Activated T-cell treated with anti-CD3 and anti-CD28 coated beads for 24 hours (primary cell): ENCODE results near the gene ZCCHC4.

Source experiments
- DNase-seq: peaks from one replicate; pipeline ENCODE4 v3.0.0-alpha.2; 2020; ENCODE audit warnings: low read depth

Gene ZCCHC4

GRCh38 chr4:25377572-25378436 is 65.2 kb downstream of the ZCCHC4 start:
- DNase-seq, result no peak

- DNase-seq, result no peak
Measured at GRCh38 chr4:25378437-25378743, 65.8 kb downstream of the ZCCHC4 start.

- DNase-seq, result no peak
Measured at GRCh38 chr4:25379591-25379990, 67.0 kb downstream of the ZCCHC4 start.

- DNase-seq, result no peak
Measured at GRCh38 chr4:25383647-25384046, 71.1 kb downstream of the ZCCHC4 start.

- no peak for DNase-seq
Measured at GRCh38 chr4:25386926-25387325, 74.4 kb downstream of the ZCCHC4 start.

- DNase-seq, result no peak
Measured at GRCh38 chr4:25397305-25397704, 84.7 kb downstream of the ZCCHC4 start.

GRCh38 chr4:25399510-25399909 is 86.9 kb downstream of the ZCCHC4 start:
- no peak for DNase-seq

- DNase-seq, result no peak
Measured at GRCh38 chr4:25401066-25401465, 88.5 kb downstream of the ZCCHC4 start.

- DNase-seq, result no peak
Measured at GRCh38 chr4:25402521-25402920, 89.9 kb downstream of the ZCCHC4 start.

- no peak for DNase-seq
Measured at GRCh38 chr4:25403699-25404098, 91.1 kb downstream of the ZCCHC4 start.

- DNase-seq, result no peak
Measured at GRCh38 chr4:25405453-25405852, 92.9 kb downstream of the ZCCHC4 start.

- DNase-seq, result no peak
Measured at GRCh38 chr4:25406081-25406692, 93.6 kb downstream of the ZCCHC4 start.

- no peak for DNase-seq
Measured at GRCh38 chr4:25410820-25411529, 98.4 kb downstream of the ZCCHC4 start.

GRCh38 chr4:25413261-25413660 is 100.7 kb downstream of the ZCCHC4 start:
- no peak for DNase-seq

GRCh38 chr4:25417014-25417413 is 104.4 kb downstream of the ZCCHC4 start:
- DNase-seq, result no peak
